HepG2 (cell line): Measurements from ENCODE around the gene LRRC4C. TPM values are rescaled to one million over a fixed set of nuclear protein-coding genes. Genes with fewer than 3 reads are reported as not detected.

ENCODE experiments used
- ATAC-seq: fragments of 200-7000 bp; cut with Tn5 transposase; 3 replicates; pipeline ENCODE4 v1.9.1; 2020; ENCODE audit warnings: mild to moderate bottlenecking, moderate library complexity
- BruUV-seq: library from RNA; stranded (reverse); fragments of 400-500 nt; replicated peaks from 2 replicates; lab custom pipeline; 2021; lab: Mats Ljungman, UMichigan
- CTCF ChIA-PET: fragments of 300-600 bp; formaldehyde crosslinking; extraction: SDS; loops from one replicate; lab custom pipeline; 2021; ENCODE audit warnings: low total read pairs, inconsistent platforms, low intra/inter-chr PET ratio; lab: Yijun Ruan, JAX
- POLR2A ChIA-PET: fragments of 350-600 bp; sonication (Branson Sonifier 250); formaldehyde crosslinking; loops from one replicate; lab custom pipeline; 2020; ENCODE audit warnings: antibody characterized with exemption, inconsistent platforms; lab: Yijun Ruan, JAX
- DNase-seq: peaks from one replicate; pipeline ENCODE4 v3.0.0-alpha.2; 2015; ENCODE audit warnings: low spot score
- FAIRE-seq: peaks from 3 replicates; lab custom pipeline; 2011; peaks lifted over from hg19 to GRCh38; lab: Jason Lieb, UNC
- H2AFZ ChIP-seq: one replicate; pipeline ENCODE4 v1.6.1; 2011; ENCODE audit warnings: low read length, inconsistent platforms
- H3K27ac ChIP-seq: fragments of 300-600 bp; 3 replicates; pipeline ENCODE4 v1.8.0; 2011; ENCODE audit warnings: mixed run types, mild to moderate bottlenecking, mixed read lengths, low read length, inconsistent platforms; ENCODE audit not compliant: insufficient read depth; ENCODE audit errors: extremely low read length
- H3K27me3 ChIP-seq, 2 experiments: fragments of 200-600 bp in 1 of 2; 2 replicates in 1 of 2; 3 replicates in 1 of 2; pipeline versions ENCODE4 v1.6.0 to v1.8.0; 2011; ENCODE audit warnings: low read length in 2 of 2, mild to moderate bottlenecking in 2 of 2, moderate library complexity in 2 of 2, inconsistent platforms in 1 of 2; ENCODE audit not compliant: insufficient read depth in 2 of 2, control insufficient read depth in 1 of 2
- H3K36me3 ChIP-seq, 2 experiments: fragments of 200-600 bp in 1 of 2; replicated peaks in 1 of 2; 2 replicates in 1 of 2; 3 replicates in 1 of 2; pipeline versions ENCODE4 v1.5.1 to v1.8.0; 2011; ENCODE audit warnings: low read length in 2 of 2, inconsistent platforms in 1 of 2; ENCODE audit not compliant: insufficient read depth in 2 of 2, control insufficient read depth in 1 of 2
- H3K4me1 ChIP-seq: 2 replicates; pipeline ENCODE4 v1.5.1; 2012; ENCODE audit warnings: low read length, inconsistent platforms; ENCODE audit not compliant: insufficient read depth
- H3K4me2 ChIP-seq: 2 replicates; pipeline ENCODE4 v1.6.0; 2011; ENCODE audit warnings: low read depth, low read length, inconsistent platforms
- H3K4me3 ChIP-seq, 3 experiments: fragments of 200-600 bp in 1 of 3; sonication (generic), shearing (Covaris generic) in 1 of 3; replicated peaks in 1 of 3; 2 replicates each; pipeline ENCODE4 v1.5.1; 2011 to 2016; ENCODE audit warnings: low read length in 3 of 3, inconsistent platforms in 2 of 3, low read depth in 2 of 3, mild to moderate bottlenecking in 2 of 3, control low read depth in 1 of 3, mixed read lengths in 1 of 3; ENCODE audit not compliant: insufficient read depth in 1 of 3
- H3K79me2 ChIP-seq: one replicate; pipeline ENCODE4 v1.6.1; 2011; ENCODE audit warnings: low read length, inconsistent platforms; ENCODE audit not compliant: insufficient read depth
- H3K9ac ChIP-seq: 2 replicates; pipeline ENCODE4 v1.6.0; 2011; ENCODE audit warnings: mild to moderate bottlenecking, low read depth, low read length, inconsistent platforms; ENCODE audit not compliant: insufficient read depth
- H3K9me3 ChIP-seq: 2 replicates; pipeline ENCODE4 v1.5.1; 2012; ENCODE audit warnings: mild to moderate bottlenecking, low read length
- H4K20me1 ChIP-seq: 2 replicates; pipeline ENCODE4 v1.6.0; 2011; ENCODE audit warnings: inconsistent platforms, mild to moderate bottlenecking, low read length, moderate library complexity; ENCODE audit not compliant: insufficient read depth
- CEBPB ChIP-seq: IDR thresholded peaks from 2 replicates; pipeline ENCODE4 v1.6.1; 2011; ENCODE audit warnings: low read depth, low read length, improper control_type of control experiment, borderline replicate concordance
- ELF3 ChIP-seq: IDR thresholded peaks from 2 replicates; pipeline ENCODE4 v1.6.1; 2016; ENCODE audit warnings: missing genetic modification reagents, missing compliant biosample characterization
- GRHL1 ChIP-seq: sonication (generic); formaldehyde crosslinking; conservative IDR thresholded peaks from 2 replicates; pipeline ENCODE4 v1.8.0; 2022; ENCODE audit warnings: missing genetic modification reagents
- HNRNPH1 ChIP-seq: fragments of 200-400 bp; formaldehyde crosslinking; optimal IDR thresholded peaks from 2 replicates; pipeline ENCODE3; 2017; ENCODE audit warnings: mild to moderate bottlenecking, low read depth, low read length
- IRF2 ChIP-seq: IDR thresholded peaks from 2 replicates; pipeline ENCODE4 v1.6.1; 2018; ENCODE audit warnings: missing genetic modification reagents, missing compliant biosample characterization
- KLF16 ChIP-seq, 2 experiments: sonication (generic) in 1 of 2; formaldehyde crosslinking in 1 of 2; IDR thresholded peaks; 2 replicates each; pipeline versions ENCODE4 v1.6.1 to v1.8.0; 2016 to 2023; ENCODE audit warnings: missing genetic modification reagents in 2 of 2, missing compliant biosample characterization in 1 of 2
- MED13 ChIP-seq: sonication (generic); formaldehyde crosslinking; IDR thresholded peaks from 2 replicates; pipeline ENCODE4 v1.5.0; 2020; ENCODE audit warnings: missing genetic modification reagents
- NAIF1 ChIP-seq: sonication (generic); formaldehyde crosslinking; IDR thresholded peaks from 2 replicates; pipeline ENCODE4 v1.5.0; 2020; ENCODE audit warnings: mild to moderate bottlenecking, missing genetic modification reagents, borderline replicate concordance
- PRMT3 ChIP-seq: sonication (generic); formaldehyde crosslinking; IDR thresholded peaks from 2 replicates; pipeline ENCODE4 v1.8.1; 2022; ENCODE audit warnings: low read depth, mild to moderate bottlenecking, moderate library complexity, missing genetic modification reagents, borderline replicate concordance
- RAD21 ChIP-seq: fragments of 450-650 bp; formaldehyde crosslinking; IDR thresholded peaks from 2 replicates; pipeline ENCODE4 v1.5.0; 2020; ENCODE audit warnings: mild to moderate bottlenecking
- SMAD3 ChIP-seq: sonication (generic); formaldehyde crosslinking; IDR thresholded peaks from 2 replicates; pipeline ENCODE4 v1.4.0; 2020; ENCODE audit warnings: missing genetic modification reagents
- STAT5B ChIP-seq: sonication (generic); formaldehyde crosslinking; IDR thresholded peaks from 2 replicates; pipeline ENCODE4 v1.4.0; 2020; ENCODE audit warnings: missing genetic modification reagents
- TP53 ChIP-seq: sonication (generic); formaldehyde crosslinking; conservative IDR thresholded peaks from 2 replicates; pipeline ENCODE4 v1.4.0; 2020; ENCODE audit warnings: missing genetic modification reagents
- XRCC5 ChIP-seq: fragments of 200-400 bp; formaldehyde crosslinking; optimal IDR thresholded peaks from 2 replicates; pipeline ENCODE3; 2017; ENCODE audit warnings: mild to moderate bottlenecking, low read length
- ZIK1 ChIP-seq: sonication (generic); formaldehyde crosslinking; IDR thresholded peaks from 2 replicates; pipeline ENCODE4 v1.5.0; 2020; ENCODE audit warnings: mild to moderate bottlenecking, low read depth, missing genetic modification reagents, borderline replicate concordance
- ZNF468 ChIP-seq: sonication (generic); formaldehyde crosslinking; IDR thresholded peaks from 2 replicates; pipeline ENCODE4 v1.8.0; 2022; ENCODE audit warnings: mild to moderate bottlenecking, moderate library complexity, missing genetic modification reagents
- ZNF766 ChIP-seq: sonication (generic); formaldehyde crosslinking; IDR thresholded peaks from 2 replicates; pipeline ENCODE4 v1.5.0; 2020; ENCODE audit warnings: missing genetic modification reagents, borderline replicate concordance
- ZNF788 ChIP-seq: sonication (generic); formaldehyde crosslinking; IDR thresholded peaks from 2 replicates; pipeline ENCODE4 v1.5.0; 2020; ENCODE audit warnings: mild to moderate bottlenecking, missing genetic modification reagents, borderline replicate concordance
- ZNF883 ChIP-seq: sonication (generic); formaldehyde crosslinking; IDR thresholded peaks from 2 replicates; pipeline ENCODE4 v1.5.1; 2020; ENCODE audit warnings: mild to moderate bottlenecking, missing genetic modification reagents; ENCODE audit errors: not compliant biosample characterization
- in situ Hi-C: cut with HindIII; loops from 2 replicates; pipeline ENCODE4 v1.10.0; 2017; ENCODE audit warnings: low pct_unique_long_range_greater_than_20kb; ENCODE audit not compliant: extremely low pct_ligation_motif_present
- intact Hi-C: fragments of 100-400 bp; cut with micrococcal nuclease; formaldehyde crosslinking; loops from one replicate; pipeline ENCODE4 v1.10.0; 2022; ENCODE audit not compliant: unreplicated experiment
- polyA plus RNA-seq, 8 experiments: library from polyadenylated mRNA; depleted of rRNA in 3 of 8; stranded (reverse) in 7 of 8; unstranded in 1 of 8; fragments of >200 nt; fragmentation: Illumina TruSeq in 4 of 8; extraction: Trizol in 4 of 8; gene quantifications; 2 replicates each; pipeline versions ENCODE4 v1.2.1 to v1.2.3, GENCODE V29; 2011 to 2016; ENCODE audit warnings: low read depth in 4 of 8, missing spikeins in 1 of 8, mixed read lengths in 1 of 8; ENCODE audit not compliant: insufficient read depth in 1 of 8
- total RNA-seq, 5 experiments: library from RNA; depleted of rRNA; stranded (reverse); fragments of >200 nt; fragmentation: Illumina TruSeq; extraction: Trizol; gene quantifications; 2 replicates each; pipeline ENCODE4 v1.2.3, GENCODE V29; 2016; ENCODE audit warnings: low read depth in 1 of 5

The LRRC4C gene
- total and polyA plus RNA-seq, 2 of the 13 experiments (the other 11 are each of a cell fraction or from before 2014, with no cell fraction given): not detected

GRCh38 chr11:41379084-41379483 is 80.4 kb downstream of the LRRC4C start:
- no peaks in the 10 kb centered on the region; a peak in 1 of 5 replicates for H3K27me3 ChIP-seq
- no TSS peak for BruUV-seq
- ATAC-seq (no peak), FAIRE-seq (no peak), DNase-seq (no peak)
- no peaks in the 10 kb centered on the region for H3K9me3 ChIP-seq
- H3K27ac ChIP-seq: no peak overlapping the region
- ChIA-PET POLR2A (no interaction called here), CTCF (no interaction called here)
- no peak overlapping the region for H3K4me3 ChIP-seq
- TF ChIP-seq PRMT3 (CRISPR knock-in tag) (no peak), TP53 (CRISPR knock-in tag) (no peak), GRHL1 (CRISPR knock-in tag) (no peak), ZNF883 (no peak), IRF2 (no peak), NAIF1 (CRISPR knock-in tag) (no peak), CEBPB (no peak), XRCC5 (no peak), ELF3 (no peak), SMAD3 (no peak), MED13 (no peak), ZNF468 (CRISPR knock-in tag) (no peak), ZNF766 (CRISPR knock-in tag) (no peak), STAT5B (CRISPR knock-in tag) (no peak), KLF16 (CRISPR knock-in tag; IDR thresholded peaks at IDR 0.05) (no peak), ZIK1 (CRISPR knock-in tag) (no peak), HNRNPH1 (no peak), RAD21 (no peak), ZNF788 (CRISPR knock-in tag) (no peak)
- H3K4me2 ChIP-seq: no peak overlapping the region
- intact Hi-C loops (no loop called here), in situ Hi-C loops (no loop called here)
- no peaks in the 10 kb centered on the region for H3K4me1 ChIP-seq
- no peaks in the 10 kb centered on the region for H3K79me2 ChIP-seq
- no peaks in the 10 kb centered on the region for H4K20me1 ChIP-seq
- no peaks in the 10 kb centered on the region for H3K36me3 ChIP-seq
- H2AFZ ChIP-seq: no peak overlapping the region
- no peak overlapping the region for H3K9ac ChIP-seq
